Measurements from ENCODE around the gene CFAP57.
"Not testable (repeated sequence)": the region's sequence is repeated elsewhere in the genome, so short reads cannot be mapped to it uniquely, and the experiment has no call there.

Gene CFAP57

GRCh38 chr1:43135857-43136781 is 36.0 kb upstream of the CFAP57 start:
- no peak for TF ChIP-seq CTCF (IDR thresholded peaks at IDR 0.05; ENCODE audit: low read depth, low read length, missing control alignments)
- H3K4me3 ChIP-seq (replicated peaks; ENCODE audit: low read depth, low read length): no peak overlapping the region

GRCh38 chr1:43137445-43138052 is 34.6 kb upstream of the CFAP57 start:
- no peak for TF ChIP-seq CTCF (IDR thresholded peaks at IDR 0.05; ENCODE audit: low read depth, low read length, missing control alignments)
- H3K4me3 ChIP-seq (replicated peaks; ENCODE audit: low read depth, low read length): no peak overlapping the region
- DNase-seq (ENCODE audit: extremely low read depth, low read depth): no peak

More at GRCh38 chr1:43135857-43136781, 36.0 kb upstream of the CFAP57 start:
- DNase-seq (ENCODE audit: extremely low read depth, low read depth): no peak

- DNase-seq (ENCODE audit: extremely low read depth, low read depth); H3K4me3 ChIP-seq (replicated peaks; ENCODE audit: low read depth, low read length): not testable (repeated sequence)
Measured at GRCh38 chr1:43139295-43139694, 32.8 kb upstream of the CFAP57 start.

- TF ChIP-seq CTCF (IDR thresholded peaks at IDR 0.05; ENCODE audit: low read depth, low read length, missing control alignments): no peak
- no peak overlapping the region for H3K4me3 ChIP-seq (replicated peaks; ENCODE audit: low read depth, low read length)
- no peak for DNase-seq (ENCODE audit: extremely low read depth, low read depth)
Measured at GRCh38 chr1:43140010-43140409, 32.1 kb upstream of the CFAP57 start.

- no peak for TF ChIP-seq CTCF (IDR thresholded peaks at IDR 0.05; ENCODE audit: low read depth, low read length, missing control alignments)
- H3K4me3 ChIP-seq (replicated peaks; ENCODE audit: low read depth, low read length): no peak overlapping the region
- DNase-seq (ENCODE audit: extremely low read depth, low read depth): no peak
Measured at GRCh38 chr1:43140583-43140982, 31.5 kb upstream of the CFAP57 start.

GRCh38 chr1:43143441-43143888 is 28.7 kb upstream of the CFAP57 start:
- no peak overlapping the region for H3K4me3 ChIP-seq (replicated peaks; ENCODE audit: low read depth, low read length)
- DNase-seq (ENCODE audit: extremely low read depth, low read depth): no peak
- peak; percentile 62 for TF ChIP-seq CTCF (IDR thresholded peaks at IDR 0.05; ENCODE audit: low read depth, low read length, missing control alignments)

- no peak overlapping the region for H3K4me3 ChIP-seq (replicated peaks; ENCODE audit: low read depth, low read length)
- no peak for TF ChIP-seq CTCF (IDR thresholded peaks at IDR 0.05; ENCODE audit: low read depth, low read length, missing control alignments)
- no peak for DNase-seq (ENCODE audit: extremely low read depth, low read depth)
Measured at GRCh38 chr1:43144237-43144636, 27.9 kb upstream of the CFAP57 start.
